CD14-positive monocyte (primary cell): ENCODE results near the gene ELMOD1. TPM values are rescaled to one million over a fixed set of nuclear protein-coding genes. Genes with fewer than 3 reads are reported as not detected.

Experiments
- DNase-seq, 3 donors: peaks; one replicate each; pipeline ENCODE4 v3.0.0-alpha.2; 2011 to 2022
- H2AFZ ChIP-seq: 2 replicates; pipeline ENCODE4 v1.6.0; 2012; ENCODE audit warnings: mild to moderate bottlenecking, low read depth, low read length, inconsistent platforms; ENCODE audit not compliant: insufficient read depth, poor library complexity, severe bottlenecking
- H3K27ac ChIP-seq, 2 donors: 1 replicate in 1 of 2; 2 replicates in 1 of 2; pipeline ENCODE4 v1.5.1; 2012 to 2013; ENCODE audit warnings: low read length in 2 of 2, control low read depth in 1 of 2, inconsistent platforms in 1 of 2, low read depth in 1 of 2, mild to moderate bottlenecking in 1 of 2
- H3K27me3 ChIP-seq, 2 donors: one replicate each; pipeline versions ENCODE4 v1.6.0 to v1.6.1; 2011 to 2013; ENCODE audit warnings: low read length in 2 of 2; ENCODE audit not compliant: control insufficient read depth in 2 of 2, insufficient read depth in 2 of 2
- H3K36me3 ChIP-seq, 2 donors: replicated peaks in 1 of 2; 1 replicate in 1 of 2; 2 replicates in 1 of 2; pipeline versions ENCODE4 v1.5.1 to v1.6.1; 2012 to 2013; ENCODE audit warnings: low read length in 2 of 2, control low read depth in 1 of 2, inconsistent platforms in 1 of 2, mild to moderate bottlenecking in 1 of 2; ENCODE audit not compliant: insufficient read depth in 2 of 2, control insufficient read depth in 1 of 2
- H3K4me1 ChIP-seq, 2 donors: 1 replicate in 1 of 2; 2 replicates in 1 of 2; pipeline versions ENCODE4 v1.5.1 to v1.6.1; 2012 to 2013; ENCODE audit warnings: low read length in 2 of 2, control low read depth in 1 of 2, inconsistent platforms in 1 of 2, mild to moderate bottlenecking in 1 of 2, moderate library complexity in 1 of 2; ENCODE audit not compliant: insufficient read depth in 2 of 2, control insufficient read depth in 1 of 2
- H3K4me2 ChIP-seq: replicated peaks from 2 replicates; pipeline ENCODE3; 2012; ENCODE audit warnings: low read length, moderate library complexity, mild to moderate bottlenecking; ENCODE audit not compliant: poor library complexity, severe bottlenecking; ENCODE audit errors: extremely low read depth
- H3K4me3 ChIP-seq, 3 experiments: fragments of 200-600 bp in 1 of 3; sonication (generic) in 1 of 3; replicated peaks in 1 of 3; 1 replicate in 2 of 3; 2 replicates in 1 of 3; pipeline ENCODE4 v1.5.1; 2011 to 2013; ENCODE audit warnings: low read length in 3 of 3, mild to moderate bottlenecking in 3 of 3, control low read depth in 2 of 3, low read depth in 2 of 3, inconsistent platforms in 1 of 3, moderate library complexity in 1 of 3
- H3K79me2 ChIP-seq: 2 replicates; pipeline ENCODE4 v1.6.0; 2012; ENCODE audit warnings: mild to moderate bottlenecking, control low read depth, inconsistent platforms, low read length, moderate library complexity; ENCODE audit not compliant: insufficient read depth
- H3K9ac ChIP-seq: 2 replicates; pipeline ENCODE4 v1.6.0; 2017; ENCODE audit warnings: low read length, mild to moderate bottlenecking; ENCODE audit not compliant: insufficient read depth, poor library complexity, severe bottlenecking
- H3K9me3 ChIP-seq, 2 donors: replicated peaks in 1 of 2; 1 replicate in 1 of 2; 2 replicates in 1 of 2; pipeline versions ENCODE4 v1.5.1 to v1.6.1; 2012 to 2013; ENCODE audit warnings: low read length in 2 of 2, control low read depth in 1 of 2; ENCODE audit not compliant: control insufficient read depth in 1 of 2, insufficient read depth in 1 of 2
- H4K20me1 ChIP-seq: 2 replicates; pipeline ENCODE4 v1.6.0; 2012; ENCODE audit warnings: mild to moderate bottlenecking, low read length, control low read depth, moderate library complexity; ENCODE audit not compliant: insufficient read depth
- H3K27ac Mint-ChIP-seq, 7 donors: one replicate each; pipeline ENCODE4 v1.8.0; 2020; ENCODE audit warnings: mild to moderate bottlenecking in 7 of 7, mixed read lengths in 7 of 7, moderate library complexity in 6 of 7, inconsistent platforms in 2 of 7
- H3K27me3 Mint-ChIP-seq, 3 donors: one replicate each; pipeline ENCODE4 v1.8.0; 2021 to 2022; ENCODE audit warnings: low read depth in 3 of 3, mild to moderate bottlenecking in 3 of 3, mixed read lengths in 3 of 3, moderate library complexity in 3 of 3, inconsistent platforms in 1 of 3
- H3K36me3 Mint-ChIP-seq, 2 donors: one replicate each; pipeline ENCODE4 v1.8.0; 2020; ENCODE audit warnings: mixed read lengths in 2 of 2, inconsistent platforms in 1 of 2, mild to moderate bottlenecking in 1 of 2
- H3K4me1 Mint-ChIP-seq: one replicate; pipeline ENCODE4 v1.8.0; 2020; ENCODE audit warnings: mild to moderate bottlenecking, mixed read lengths
- H3K4me3 Mint-ChIP-seq, 2 donors: one replicate each; pipeline ENCODE4 v1.8.0; 2020; ENCODE audit warnings: mild to moderate bottlenecking in 2 of 2, mixed read lengths in 2 of 2, moderate library complexity in 1 of 2
- H3K9me3 Mint-ChIP-seq, 7 donors: one replicate each; pipeline ENCODE4 v1.8.0; 2020 to 2022; ENCODE audit warnings: mixed read lengths in 7 of 7, mild to moderate bottlenecking in 6 of 7, moderate library complexity in 6 of 7, inconsistent platforms in 2 of 7
- WGBS: methylation state at CpG from one replicate; pipeline ENCODE4 v1.1.5; 2013; ENCODE audit warnings: missing lambda C conversion rate; ENCODE audit not compliant: insufficient coverage; 5-methylcytosine and 5-hydroxymethylcytosine counted together
- intact Hi-C, 2 donors: fragments of 100-400 bp; cut with micrococcal nuclease; formaldehyde crosslinking; loops; one replicate each; pipeline versions ENCODE4 v1.15.0 to v1.15.1; 2023
- polyA plus RNA-seq, 3 donors: library from polyadenylated mRNA; depleted of rRNA in 1 of 3; unstranded in 2 of 3; stranded (reverse) in 1 of 3; fragments of 300-500 nt in 2 of 3; fragments of >200 nt in 1 of 3; fragmentation: Illumina TruSeq in 2 of 3; gene quantifications; 1 replicate in 2 of 3; 2 replicates in 1 of 3; pipeline ENCODE4 v1.2.3, GENCODE V29; 2012 to 2021
- TF ChIP-seq, protein P1 (sequence below): fragments of 200-600 bp; IDR thresholded peaks from one replicate; pipeline ENCODE4 v1.8.0; 2022; ENCODE audit warnings: antibody characterized with exemption, mild to moderate bottlenecking

The ELMOD1 gene
- polyA plus RNA-seq, 3 donors, result not detected

DNA sequence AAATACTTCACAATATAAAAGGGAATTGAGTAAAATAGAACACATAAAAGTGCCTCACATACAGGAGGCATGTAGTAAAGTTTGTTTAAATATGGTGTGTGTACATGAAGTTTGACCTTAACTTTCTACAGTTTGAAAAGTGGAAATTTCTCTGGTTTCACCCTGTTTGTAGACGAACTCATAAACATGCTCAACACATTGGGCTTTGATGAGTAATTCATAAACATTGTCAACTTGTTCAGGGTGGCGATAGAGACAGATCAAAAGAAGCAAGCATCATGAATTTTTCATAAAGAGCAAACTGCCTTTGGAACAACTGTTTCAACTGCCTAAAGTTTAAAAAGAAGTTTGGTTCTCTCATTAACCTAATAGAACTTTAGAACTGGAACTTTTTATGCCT, 111.8 kb downstream of the ELMOD1 start:
- Histone ChIP-seq H3K27ac (no peak overlapping the region), H3K9ac (no peak overlapping the region), H3K9me3 (no peaks in the 10 kb centered on the region), H3K36me3 (no peaks in the 10 kb centered on the region), H3K79me2 (no peaks in the 10 kb centered on the region), H3K4me3 (no peak overlapping the region), H4K20me1 (no peaks in the 10 kb centered on the region), H3K4me2 (no peak overlapping the region), H3K4me1 (no peaks in the 10 kb centered on the region), H3K27me3 (peaks cover 2 to 6% of the 10 kb centered on the region in 2 donors), H2AFZ (no peak overlapping the region)
- Mint-ChIP-seq H3K36me3 (no peaks in the 10 kb centered on the region), H3K4me3 (no peak overlapping the region), H3K4me1 (no peaks in the 10 kb centered on the region), H3K27me3 (peaks cover 4 to 13% (median 9%) of the 10 kb centered on the region in 3 donors), H3K27ac (no peak overlapping the region), H3K9me3 (peaks cover 0 to 2% (median 0%) of the 10 kb centered on the region in 7 donors)
- no peak for DNase-seq
- TF ChIP-seq, protein P1, sequence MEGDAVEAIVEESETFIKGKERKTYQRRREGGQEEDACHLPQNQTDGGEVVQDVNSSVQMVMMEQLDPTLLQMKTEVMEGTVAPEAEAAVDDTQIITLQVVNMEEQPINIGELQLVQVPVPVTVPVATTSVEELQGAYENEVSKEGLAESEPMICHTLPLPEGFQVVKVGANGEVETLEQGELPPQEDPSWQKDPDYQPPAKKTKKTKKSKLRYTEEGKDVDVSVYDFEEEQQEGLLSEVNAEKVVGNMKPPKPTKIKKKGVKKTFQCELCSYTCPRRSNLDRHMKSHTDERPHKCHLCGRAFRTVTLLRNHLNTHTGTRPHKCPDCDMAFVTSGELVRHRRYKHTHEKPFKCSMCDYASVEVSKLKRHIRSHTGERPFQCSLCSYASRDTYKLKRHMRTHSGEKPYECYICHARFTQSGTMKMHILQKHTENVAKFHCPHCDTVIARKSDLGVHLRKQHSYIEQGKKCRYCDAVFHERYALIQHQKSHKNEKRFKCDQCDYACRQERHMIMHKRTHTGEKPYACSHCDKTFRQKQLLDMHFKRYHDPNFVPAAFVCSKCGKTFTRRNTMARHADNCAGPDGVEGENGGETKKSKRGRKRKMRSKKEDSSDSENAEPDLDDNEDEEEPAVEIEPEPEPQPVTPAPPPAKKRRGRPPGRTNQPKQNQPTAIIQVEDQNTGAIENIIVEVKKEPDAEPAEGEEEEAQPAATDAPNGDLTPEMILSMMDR, result no peak
- no CpG with 5 or more reads among the region's 2 CpGs for WGBS
- intact Hi-C loops, result no loop called here

DNA sequence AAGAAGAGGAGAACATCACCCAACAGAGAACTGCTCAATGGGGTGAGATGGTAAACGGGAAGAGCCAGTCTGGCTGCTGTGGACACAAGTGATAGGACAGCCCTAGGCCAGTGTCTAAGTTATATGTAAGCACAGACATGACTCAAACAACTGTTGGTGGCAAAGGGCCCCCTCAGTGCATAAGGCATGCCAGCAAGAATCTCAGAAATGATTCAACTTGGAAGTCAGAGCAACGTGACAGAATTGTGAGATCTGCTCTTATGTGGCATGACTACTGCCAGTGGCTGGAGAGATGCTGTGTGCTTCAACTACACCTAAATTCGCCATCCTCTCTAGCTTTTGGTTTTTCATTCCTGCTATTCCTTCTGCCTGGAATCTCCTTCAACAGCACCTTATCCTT, 113.5 kb downstream of the ELMOD1 start:
- Histone ChIP-seq H3K9ac (no peak overlapping the region), H3K4me1 (no peaks in the 10 kb centered on the region), H4K20me1 (no peaks in the 10 kb centered on the region), H3K27me3 (peaks cover 2 to 6% of the 10 kb centered on the region in 2 donors), H3K79me2 (no peaks in the 10 kb centered on the region), H3K4me3 (no peak overlapping the region), H3K27ac (no peak overlapping the region), H2AFZ (no peak overlapping the region), H3K4me2 (no peak overlapping the region), H3K9me3 (no peaks in the 10 kb centered on the region), H3K36me3 (no peaks in the 10 kb centered on the region)
- 85% methylated on average over 2 of the region's 3 CpGs for WGBS
- Mint-ChIP-seq H3K36me3 (no peaks in the 10 kb centered on the region), H3K27me3 (peaks cover 4 to 11% (median 8%) of the 10 kb centered on the region in 3 donors), H3K4me1 (no peaks in the 10 kb centered on the region), H3K4me3 (no peak overlapping the region), H3K9me3 (peaks cover 0 to 3% (median 2%) of the 10 kb centered on the region in 7 donors), H3K27ac (no peak overlapping the region)
- DNase-seq, result no peak
- intact Hi-C loops, result no loop called here
- TF ChIP-seq, protein P1, result no peak
